Astrocyte of the spinal cord (primary cell): ENCODE measurements around the gene CENPP.

Experiments
- DNase-seq: peaks from one replicate; pipeline ENCODE4 v3.0.0; 2011; ENCODE audit warnings: low read depth, low spot score
- H3K4me3 ChIP-seq: 2 replicates; pipeline ENCODE4 v1.5.1; 2011; ENCODE audit warnings: low read depth, mild to moderate bottlenecking, low read length, moderate library complexity
- in situ Hi-C: cut with HindIII; loops from 2 replicates; pipeline ENCODE4 v1.10.0; 2017; ENCODE audit warnings: low sequenced_read_pairs
- TF ChIP-seq, protein P1 (sequence below): IDR thresholded peaks from 2 replicates; pipeline ENCODE4 v1.5.1; 2012; ENCODE audit warnings: low read depth, mild to moderate bottlenecking, low read length, inconsistent platforms

The CENPP gene

DNA sequence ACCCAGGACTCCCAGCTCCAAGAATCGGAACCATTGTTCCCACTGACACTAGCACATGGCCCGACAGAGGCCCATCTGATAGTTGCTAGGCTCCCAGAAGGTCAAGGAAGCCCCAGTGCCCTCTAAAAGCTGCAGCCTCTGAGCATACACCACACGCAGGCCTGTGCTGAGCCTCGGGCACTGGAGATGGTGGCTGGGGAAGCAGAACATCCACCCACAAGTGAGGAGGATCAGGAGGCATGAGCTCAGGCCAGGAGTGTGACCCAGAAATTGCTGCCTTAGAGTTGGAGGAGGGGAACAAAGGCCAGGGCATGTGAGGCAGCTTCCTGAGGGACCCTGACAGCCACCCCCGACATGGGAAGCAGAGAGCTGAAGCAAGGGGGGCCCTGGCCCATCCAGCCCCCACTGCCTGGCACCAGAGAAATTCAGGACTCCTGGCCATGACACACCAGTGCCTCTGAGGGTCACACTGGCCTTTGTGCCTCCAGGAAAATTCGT lies 322.8 kb downstream of the CENPP start:
- H3K4me3 ChIP-seq = no peak overlapping the region
- TF ChIP-seq, protein P1, sequence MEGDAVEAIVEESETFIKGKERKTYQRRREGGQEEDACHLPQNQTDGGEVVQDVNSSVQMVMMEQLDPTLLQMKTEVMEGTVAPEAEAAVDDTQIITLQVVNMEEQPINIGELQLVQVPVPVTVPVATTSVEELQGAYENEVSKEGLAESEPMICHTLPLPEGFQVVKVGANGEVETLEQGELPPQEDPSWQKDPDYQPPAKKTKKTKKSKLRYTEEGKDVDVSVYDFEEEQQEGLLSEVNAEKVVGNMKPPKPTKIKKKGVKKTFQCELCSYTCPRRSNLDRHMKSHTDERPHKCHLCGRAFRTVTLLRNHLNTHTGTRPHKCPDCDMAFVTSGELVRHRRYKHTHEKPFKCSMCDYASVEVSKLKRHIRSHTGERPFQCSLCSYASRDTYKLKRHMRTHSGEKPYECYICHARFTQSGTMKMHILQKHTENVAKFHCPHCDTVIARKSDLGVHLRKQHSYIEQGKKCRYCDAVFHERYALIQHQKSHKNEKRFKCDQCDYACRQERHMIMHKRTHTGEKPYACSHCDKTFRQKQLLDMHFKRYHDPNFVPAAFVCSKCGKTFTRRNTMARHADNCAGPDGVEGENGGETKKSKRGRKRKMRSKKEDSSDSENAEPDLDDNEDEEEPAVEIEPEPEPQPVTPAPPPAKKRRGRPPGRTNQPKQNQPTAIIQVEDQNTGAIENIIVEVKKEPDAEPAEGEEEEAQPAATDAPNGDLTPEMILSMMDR = no peak
- DNase-seq = no peak
- in situ Hi-C loops = no loop called here

DNA sequence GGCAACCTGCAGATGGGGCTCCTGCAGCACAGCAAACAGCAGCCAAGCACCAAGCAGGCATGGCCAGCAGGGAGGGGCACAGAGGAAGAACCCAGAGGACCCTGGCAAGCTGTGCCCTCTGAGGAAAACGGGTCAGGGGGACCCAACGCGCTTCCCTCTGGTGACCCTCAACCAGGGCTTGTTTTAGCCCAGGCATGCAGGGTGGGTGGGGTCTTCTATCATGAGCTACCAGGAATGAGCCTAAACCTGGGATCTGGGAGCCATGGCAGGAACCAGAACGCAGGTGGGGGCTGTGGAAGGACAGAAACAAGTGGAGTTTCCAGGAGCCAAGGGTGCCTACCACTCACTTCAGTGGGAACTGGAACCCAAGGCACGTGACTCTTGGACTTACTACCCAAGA lies 323.3 kb downstream of the CENPP start:
- TF ChIP-seq, protein P1 = no peak
- in situ Hi-C loops = no loop called here

DNA sequence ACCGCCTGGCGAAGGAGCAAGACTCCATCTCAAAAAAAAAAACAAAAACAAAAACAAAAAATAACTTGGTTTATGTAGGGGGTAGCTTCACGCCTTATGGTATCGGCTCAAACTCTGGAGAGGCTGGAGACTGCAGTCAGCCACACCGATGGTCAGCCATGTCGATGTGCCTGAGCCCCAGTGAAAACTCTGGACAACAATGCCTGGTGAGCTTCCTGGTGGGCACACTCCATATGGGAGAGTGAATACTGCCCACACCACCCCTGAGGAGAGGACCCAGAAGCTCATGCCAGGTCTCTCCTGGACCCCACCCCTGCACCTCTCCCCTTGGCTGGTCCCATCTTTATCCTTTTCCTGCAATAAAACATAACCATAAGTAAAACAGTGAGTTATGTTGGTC lies 324.5 kb downstream of the CENPP start:
- no peak overlapping the region for H3K4me3 ChIP-seq
- in situ Hi-C loops = no loop called here
- DNase-seq = no peak
- TF ChIP-seq, protein P1 = no peak

More for the DNA sequence above, 323.3 kb downstream of the CENPP start:
- DNase-seq = no peak
- H3K4me3 ChIP-seq = no peak overlapping the region

DNA sequence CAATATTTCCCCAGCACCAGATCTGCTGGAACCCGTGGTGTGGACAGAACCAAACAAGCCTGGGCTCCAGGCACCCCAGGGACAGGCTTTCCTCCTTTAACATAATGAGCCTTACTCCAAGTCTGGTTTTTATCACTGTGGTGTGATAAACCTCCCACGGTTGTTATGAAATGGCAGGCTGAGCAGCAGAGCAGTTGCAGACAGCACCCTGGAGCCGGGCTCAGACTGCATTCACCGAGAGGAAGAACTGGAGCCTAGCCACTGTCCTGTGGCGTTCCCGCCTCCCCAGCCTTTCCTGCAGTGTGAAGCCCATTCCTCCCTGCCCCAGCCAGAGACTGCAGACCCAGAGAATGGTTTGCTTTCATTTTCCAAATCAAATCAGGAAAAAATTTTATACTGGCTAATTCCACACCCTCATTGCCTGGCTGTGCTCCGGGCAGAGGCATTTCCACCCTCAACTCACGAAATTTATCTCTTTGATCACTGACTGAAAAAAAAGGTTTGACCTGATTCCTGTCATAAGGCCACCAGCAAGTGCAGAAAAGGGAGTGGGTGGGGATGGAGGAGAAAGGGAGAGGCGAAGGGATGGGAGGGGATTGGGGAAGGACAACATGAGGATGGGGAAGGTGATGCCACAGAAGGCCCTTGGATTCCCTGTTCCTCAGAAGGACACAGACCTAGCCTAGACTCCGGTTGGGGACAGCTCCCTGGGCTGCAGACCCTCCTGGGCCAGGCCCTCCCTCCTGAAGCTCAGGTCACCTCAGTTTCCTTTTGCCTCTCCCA lies 325.3 kb downstream of the CENPP start:
- peak; percentile 51 for DNase-seq
- TF ChIP-seq, protein P1 = no peak
- in situ Hi-C loops = no loop called here
- no peak overlapping the region for H3K4me3 ChIP-seq

DNA sequence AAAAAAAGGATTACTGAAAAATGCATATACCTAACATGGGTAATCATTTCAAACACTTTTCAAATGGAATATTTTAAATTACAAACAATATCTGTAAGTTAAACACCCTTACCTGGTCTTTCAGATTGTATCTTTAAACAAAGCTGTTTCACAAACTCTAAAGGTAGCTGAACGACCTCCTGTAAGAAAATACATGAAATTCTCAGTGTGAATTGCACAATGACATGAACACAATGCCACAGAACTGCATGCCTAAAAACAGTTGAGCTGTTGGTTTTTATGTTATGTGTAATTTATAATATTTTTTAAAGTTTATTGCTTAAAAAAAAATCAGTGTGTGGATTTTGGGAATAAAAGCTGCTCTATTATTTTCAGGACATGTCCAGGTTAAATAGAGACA lies 326.7 kb downstream of the CENPP start:
- TF ChIP-seq, protein P1 = no peak
- no peak overlapping the region for H3K4me3 ChIP-seq
- no peak for DNase-seq
- in situ Hi-C loops = no loop called here

DNA sequence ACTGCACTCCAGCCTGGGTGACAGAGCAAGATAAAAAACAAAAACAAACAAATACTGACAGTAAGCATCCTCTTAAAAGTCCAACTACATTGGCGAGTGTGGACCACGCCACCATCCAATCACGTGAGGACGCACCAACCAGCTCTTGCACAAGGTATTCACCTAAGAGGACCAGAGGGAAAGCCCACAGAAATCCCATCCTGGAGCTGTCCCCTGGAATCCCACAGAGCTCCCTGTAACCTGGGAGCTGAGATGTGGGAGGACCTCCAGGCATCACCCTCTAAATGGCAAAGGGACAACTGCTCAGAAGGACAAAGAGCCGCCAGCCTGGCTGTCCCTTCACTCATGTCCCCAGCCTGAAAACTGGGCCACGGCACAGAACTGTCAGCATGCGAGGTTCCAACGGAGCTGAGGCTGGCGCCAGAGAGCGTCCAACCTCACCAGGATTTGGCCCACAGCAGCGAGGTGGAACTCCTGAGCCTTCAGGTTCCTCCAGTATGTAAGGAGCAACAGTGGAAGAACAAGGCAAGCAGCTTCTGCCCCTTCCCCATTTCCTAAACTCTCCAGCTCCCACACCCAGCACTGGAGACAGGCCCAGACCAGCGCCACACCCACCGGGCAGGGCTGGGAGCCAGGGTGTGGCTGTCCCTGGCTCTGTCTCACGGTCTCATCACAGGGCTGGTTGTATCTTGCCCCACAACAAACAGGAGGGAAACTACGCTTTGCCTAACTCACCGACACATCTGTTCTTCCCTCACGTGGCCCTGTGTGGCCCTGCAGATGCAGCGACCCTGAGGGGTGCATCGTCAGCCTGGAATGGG lies 328.9 kb downstream of the CENPP start:
- TF ChIP-seq, protein P1 = no peak
- in situ Hi-C loops = no loop called here
- H3K4me3 ChIP-seq = no peak overlapping the region
- DNase-seq = no peak
